GM23248 (cell line): ENCODE measurements around the gene OR5AC2. TPM values are rescaled to one million over a fixed set of nuclear protein-coding genes. Genes with fewer than 3 reads are reported as not detected.

Experiments used
- DNase-seq: peaks from one replicate; pipeline ENCODE4 v3.0.0-alpha.2; 2015
- H2AFZ ChIP-seq: fragments of 200-600 bp; sonication (generic); 2 replicates; pipeline ENCODE4 v1.6.1; 2016; ENCODE audit warnings: antibody characterized with exemption
- H3F3A ChIP-seq: fragments of 200-600 bp; sonication (generic); 2 replicates; pipeline ENCODE4 v1.6.1; 2016; ENCODE audit warnings: mild to moderate bottlenecking, antibody characterized with exemption, mixed run types; ENCODE audit not compliant: insufficient read depth
- H3K27ac ChIP-seq: fragments of 200-600 bp; sonication (generic); 2 replicates; pipeline ENCODE4 v1.5.1; 2016; ENCODE audit warnings: mild to moderate bottlenecking
- H3K27me3 ChIP-seq: fragments of 200-600 bp; sonication (generic); replicated peaks from 2 replicates; pipeline ENCODE4 v1.6.1; 2016; ENCODE audit warnings: mild to moderate bottlenecking; ENCODE audit not compliant: insufficient read depth
- H3K36me3 ChIP-seq: fragments of 200-600 bp; sonication (generic); 2 replicates; pipeline ENCODE4 v1.6.1; 2016; ENCODE audit warnings: low read depth, mild to moderate bottlenecking
- H3K4me1 ChIP-seq: fragments of 200-600 bp; sonication (generic); 2 replicates; pipeline ENCODE4 v1.6.1; 2016; ENCODE audit warnings: mild to moderate bottlenecking; ENCODE audit not compliant: insufficient read depth
- H3K4me2 ChIP-seq: fragments of 200-600 bp; sonication (generic); one replicate; pipeline ENCODE4 v1.6.1; 2016; ENCODE audit warnings: mild to moderate bottlenecking; ENCODE audit not compliant: unreplicated experiment
- H3K4me3 ChIP-seq: fragments of 200-600 bp; sonication (generic); 2 replicates; pipeline ENCODE4 v1.5.1; 2016; ENCODE audit warnings: mild to moderate bottlenecking
- H3K79me2 ChIP-seq: fragments of 200-600 bp; sonication (generic); 2 replicates; pipeline ENCODE4 v1.6.1; 2016; ENCODE audit warnings: mild to moderate bottlenecking; ENCODE audit not compliant: insufficient read depth
- H3K9ac ChIP-seq: fragments of 200-600 bp; sonication (generic); 2 replicates; pipeline ENCODE4 v1.6.1; 2016; ENCODE audit warnings: mild to moderate bottlenecking
- H3K9me2 ChIP-seq: fragments of 200-600 bp; sonication (generic); 2 replicates; pipeline ENCODE4 v1.6.1; 2016; ENCODE audit warnings: mixed run types, mild to moderate bottlenecking, moderate library complexity; ENCODE audit not compliant: insufficient read depth
- H3K9me3 ChIP-seq: fragments of 200-600 bp; sonication (generic); one replicate; pipeline ENCODE4 v1.6.1; 2017; ENCODE audit warnings: low read depth
- H4K20me1 ChIP-seq: fragments of 200-600 bp; sonication (generic); 2 replicates; pipeline ENCODE4 v1.6.0; 2016; ENCODE audit not compliant: insufficient read depth
- EZH2 ChIP-seq: fragments of 200-600 bp; sonication (generic); IDR thresholded peaks from 2 replicates; pipeline ENCODE4 v1.6.1; 2018; ENCODE audit warnings: antibody characterized with exemption, mild to moderate bottlenecking; ENCODE audit not compliant: insufficient read depth, poor library complexity, severe bottlenecking
- EZH2phosphoT487 ChIP-seq: fragments of 200-600 bp; sonication (generic); IDR thresholded peaks from 2 replicates; pipeline ENCODE4 v1.6.1; 2018; ENCODE audit warnings: antibody characterized with exemption, moderate library complexity, mild to moderate bottlenecking, low read depth; ENCODE audit not compliant: insufficient read depth
- WGBS, 2 experiments: methylation state at CpG; one replicate each; pipeline ENCODE4 v1.1.6; 2015 to 2017; ENCODE audit warnings: low lambda C conversion rate in 2 of 2, low coverage in 1 of 2; ENCODE audit errors: missing lambda C conversion rate in 2 of 2; 5-methylcytosine and 5-hydroxymethylcytosine counted together
- in situ Hi-C: fragments of 300-500 bp; cut with MboI; formaldehyde crosslinking; loops from 2 replicates; pipeline ENCODE4 v1.15.0; 2020
- polyA plus RNA-seq: library from polyadenylated mRNA; unstranded; fragments of >200 nt; fragmentation: Nextera tagmentation; extraction: Ambion mirVana; gene quantifications from 2 replicates; pipeline ENCODE4 v1.2.1, GENCODE V29; 2016
- total RNA-seq: library from RNA; depleted of rRNA; stranded (reverse); fragments of >200 nt; shearing (Covaris generic); gene quantifications from 2 replicates; pipeline ENCODE4 v1.2.3, GENCODE V29; 2014

Gene OR5AC2
- total and polyA plus RNA-seq, 2 experiments from 2014 or later, result not detected

GRCh38 chr3:98058244-98058960 lies 28.6 kb upstream of the OR5AC2 start:
- Histone ChIP-seq H4K20me1 (no peaks in the 10 kb centered on the region), H3K4me1 (no peaks in the 10 kb centered on the region), H3K9me2 (no peaks in the 10 kb centered on the region), H3K9ac (no peak overlapping the region), H3K4me3 (no peak overlapping the region), H3K4me2 (no peak overlapping the region), H3K9me3 (no peaks in the 10 kb centered on the region), H3K27me3 (peaks cover 3% of the 10 kb centered on the region; the same call in 1 of the 2 replicates), H3F3A (no peaks in the 10 kb centered on the region), H3K27ac (no peak overlapping the region), H2AFZ (no peak overlapping the region), H3K79me2 (no peaks in the 10 kb centered on the region), H3K36me3 (no peaks in the 10 kb centered on the region)
- WGBS, 2 experiments, result 18% methylated on average over 7 of the region's 7 CpGs
- no peak for TF ChIP-seq EZH2phosphoT487
- TF ChIP-seq EZH2, result no peak
- in situ Hi-C loops, result no loop called here
- DNase-seq, result no peak

- Histone ChIP-seq H3K27me3 (no peaks in the 10 kb centered on the region), H3K79me2 (no peaks in the 10 kb centered on the region), H4K20me1 (no peaks in the 10 kb centered on the region), H3K9ac (no peak overlapping the region), H3F3A (no peaks in the 10 kb centered on the region), H3K27ac (no peak overlapping the region), H3K4me1 (no peaks in the 10 kb centered on the region), H3K9me2 (no peaks in the 10 kb centered on the region), H3K9me3 (no peaks in the 10 kb centered on the region), H3K4me2 (no peak overlapping the region), H2AFZ (no peak overlapping the region), H3K36me3 (no peaks in the 10 kb centered on the region), H3K4me3 (no peak overlapping the region)
- in situ Hi-C loops, result no loop called here
- no peak for TF ChIP-seq EZH2
- no peak for TF ChIP-seq EZH2phosphoT487
- DNase-seq, result peak; percentile 5
- WGBS, 2 experiments, result 1 to 3% methylated on average over 2 of the region's 2 CpGs
Observed at GRCh38 chr3:98068824-98069223, 18.1 kb upstream of the OR5AC2 start.

- H3K79me2 ChIP-seq, result no peaks in the 10 kb centered on the region
- no peaks in the 10 kb centered on the region for H3K9me3 ChIP-seq
- no peak for DNase-seq
- H3K27me3 ChIP-seq, result no peaks in the 10 kb centered on the region
- H3K9me2 ChIP-seq, result no peaks in the 10 kb centered on the region
- no peak overlapping the region for H3K4me3 ChIP-seq
- H3K9ac ChIP-seq, result no peak overlapping the region
- 3 to 4% methylated on average over 2 of the region's 2 CpGs for WGBS, 2 experiments
- in situ Hi-C loops, result no loop called here
- H4K20me1 ChIP-seq, result no peaks in the 10 kb centered on the region
- no peak overlapping the region for H2AFZ ChIP-seq
- no peaks in the 10 kb centered on the region for H3F3A ChIP-seq
- TF ChIP-seq EZH2 (no peak), EZH2phosphoT487 (no peak)
- H3K4me1 ChIP-seq, result no peaks in the 10 kb centered on the region
- H3K27ac ChIP-seq, result no peak overlapping the region
- H3K36me3 ChIP-seq, result no peaks in the 10 kb centered on the region
- H3K4me2 ChIP-seq, result no peak overlapping the region
Observed at GRCh38 chr3:98070840-98071239, 16.1 kb upstream of the OR5AC2 start.

- DNase-seq, result no peak
- in situ Hi-C loops, result no loop called here
- no peaks in the 10 kb centered on the region for H4K20me1 ChIP-seq
Observed at GRCh38 chr3:98073486-98073885, 13.5 kb upstream of the OR5AC2 start.

More at GRCh38 chr3:98073486-98073885, 13.5 kb upstream of the OR5AC2 start:
- no peaks in the 10 kb centered on the region for H3F3A ChIP-seq
- no peaks in the 10 kb centered on the region for H3K4me1 ChIP-seq
- H3K9ac ChIP-seq, result no peak overlapping the region
- no peak overlapping the region for H3K4me2 ChIP-seq
- no peaks in the 10 kb centered on the region for H3K36me3 ChIP-seq
- H3K79me2 ChIP-seq, result no peaks in the 10 kb centered on the region
- no peak overlapping the region for H3K27ac ChIP-seq
- H3K27me3 ChIP-seq, result no peaks in the 10 kb centered on the region
- WGBS, 2 experiments, result 0 to 8% methylated on average over 1 of the region's 1 CpG
- H3K9me2 ChIP-seq, result no peaks in the 10 kb centered on the region
- H2AFZ ChIP-seq, result no peak overlapping the region
- TF ChIP-seq EZH2 (no peak), EZH2phosphoT487 (no peak)
- no peak overlapping the region for H3K4me3 ChIP-seq
- H3K9me3 ChIP-seq, result no peaks in the 10 kb centered on the region
